ENCODE results near the gene RPRD2.

Gene RPRD2

GRCh38 chr1:150385537-150386445, 21.8 kb downstream of the RPRD2 start:
- no peak overlapping the region for H3K27ac ChIP-seq (replicated peaks)
- H3K27me3 ChIP-seq (ENCODE audit: insufficient read depth, poor library complexity, severe bottlenecking): no peaks in the 10 kb centered on the region
- DNase-seq (ENCODE audit: low read depth in 1 of 2, low spot score in 1 of 2): no peak
- no peak overlapping the region for H3K4me3 ChIP-seq (replicated peaks; ENCODE audit: insufficient read depth, low read length)
- no peak for TF ChIP-seq REST (IDR thresholded peaks at IDR 0.05; ENCODE audit: insufficient replicate concordance, low read depth)
- TF ChIP-seq POLR2AphosphoS5 (IDR thresholded peaks at IDR 0.05; ENCODE audit: low read depth): no peak
- TF ChIP-seq GABPA (IDR thresholded peaks at IDR 0.05; ENCODE audit: low read depth): no peak
- no peak for TF ChIP-seq SPI1 (IDR thresholded peaks at IDR 0.05; ENCODE audit: borderline replicate concordance, low read depth)
- TF ChIP-seq, protein P1, sequence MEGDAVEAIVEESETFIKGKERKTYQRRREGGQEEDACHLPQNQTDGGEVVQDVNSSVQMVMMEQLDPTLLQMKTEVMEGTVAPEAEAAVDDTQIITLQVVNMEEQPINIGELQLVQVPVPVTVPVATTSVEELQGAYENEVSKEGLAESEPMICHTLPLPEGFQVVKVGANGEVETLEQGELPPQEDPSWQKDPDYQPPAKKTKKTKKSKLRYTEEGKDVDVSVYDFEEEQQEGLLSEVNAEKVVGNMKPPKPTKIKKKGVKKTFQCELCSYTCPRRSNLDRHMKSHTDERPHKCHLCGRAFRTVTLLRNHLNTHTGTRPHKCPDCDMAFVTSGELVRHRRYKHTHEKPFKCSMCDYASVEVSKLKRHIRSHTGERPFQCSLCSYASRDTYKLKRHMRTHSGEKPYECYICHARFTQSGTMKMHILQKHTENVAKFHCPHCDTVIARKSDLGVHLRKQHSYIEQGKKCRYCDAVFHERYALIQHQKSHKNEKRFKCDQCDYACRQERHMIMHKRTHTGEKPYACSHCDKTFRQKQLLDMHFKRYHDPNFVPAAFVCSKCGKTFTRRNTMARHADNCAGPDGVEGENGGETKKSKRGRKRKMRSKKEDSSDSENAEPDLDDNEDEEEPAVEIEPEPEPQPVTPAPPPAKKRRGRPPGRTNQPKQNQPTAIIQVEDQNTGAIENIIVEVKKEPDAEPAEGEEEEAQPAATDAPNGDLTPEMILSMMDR (IDR thresholded peaks at IDR 0.05; ENCODE audit: insufficient read depth, low read length): no peak

GRCh38 chr1:150386592-150386991, 22.6 kb downstream of the RPRD2 start:
- no peak overlapping the region for H3K4me3 ChIP-seq (replicated peaks; ENCODE audit: insufficient read depth, low read length)
- H3K27ac ChIP-seq (replicated peaks): no peak overlapping the region
- H3K27me3 ChIP-seq (ENCODE audit: insufficient read depth, poor library complexity, severe bottlenecking): no peaks in the 10 kb centered on the region
- no peak for DNase-seq (ENCODE audit: low read depth in 1 of 2, low spot score in 1 of 2)
- TF ChIP-seq POLR2AphosphoS5 (IDR thresholded peaks at IDR 0.05; ENCODE audit: low read depth) (no peak), REST (IDR thresholded peaks at IDR 0.05; ENCODE audit: insufficient replicate concordance, low read depth) (no peak), GABPA (IDR thresholded peaks at IDR 0.05; ENCODE audit: low read depth) (no peak), SPI1 (IDR thresholded peaks at IDR 0.05; ENCODE audit: borderline replicate concordance, low read depth) (no peak)
- TF ChIP-seq, protein P1 (IDR thresholded peaks at IDR 0.05; ENCODE audit: insufficient read depth, low read length): no peak

DNA sequence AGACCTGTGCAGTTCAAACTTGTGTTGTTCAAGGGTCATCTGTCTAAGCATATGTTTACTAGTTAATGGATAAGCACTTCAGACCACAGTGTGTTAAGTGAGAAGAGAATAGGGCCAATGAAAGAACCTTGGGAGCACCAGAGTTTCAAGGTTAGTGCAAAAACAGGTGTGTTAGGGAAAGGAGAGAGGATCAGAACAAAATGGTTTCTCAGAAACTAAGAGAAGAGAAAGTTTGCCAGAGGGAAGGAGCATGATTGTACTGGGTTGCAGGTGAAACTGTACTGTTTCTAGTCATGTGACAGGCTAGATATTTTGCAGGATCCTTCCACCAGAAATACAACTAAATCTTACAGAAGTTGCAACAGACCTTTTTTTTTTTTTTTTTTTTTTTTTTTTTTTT, 23.3 kb downstream of the RPRD2 start:
- Histone ChIP-seq H3K27ac (replicated peaks) (peak overlapping the region; percentile 39), H3K4me3 (replicated peaks; ENCODE audit: insufficient read depth, low read length) (no peak overlapping the region), H3K27me3 (ENCODE audit: insufficient read depth, poor library complexity, severe bottlenecking) (no peaks in the 10 kb centered on the region)
- TF ChIP-seq, protein P1 (IDR thresholded peaks at IDR 0.05; ENCODE audit: insufficient read depth, low read length): no peak
- no peak for TF ChIP-seq SPI1 (IDR thresholded peaks at IDR 0.05; ENCODE audit: borderline replicate concordance, low read depth)
- no peak for TF ChIP-seq POLR2AphosphoS5 (IDR thresholded peaks at IDR 0.05; ENCODE audit: low read depth)
- TF ChIP-seq REST (IDR thresholded peaks at IDR 0.05; ENCODE audit: insufficient replicate concordance, low read depth): no peak
- TF ChIP-seq GABPA (IDR thresholded peaks at IDR 0.05; ENCODE audit: low read depth): no peak
- DNase-seq (ENCODE audit: low read depth in 1 of 2, low spot score in 1 of 2): no peak
